ENCODE measurements around the gene CHST7.

The CHST7 gene

DNA sequence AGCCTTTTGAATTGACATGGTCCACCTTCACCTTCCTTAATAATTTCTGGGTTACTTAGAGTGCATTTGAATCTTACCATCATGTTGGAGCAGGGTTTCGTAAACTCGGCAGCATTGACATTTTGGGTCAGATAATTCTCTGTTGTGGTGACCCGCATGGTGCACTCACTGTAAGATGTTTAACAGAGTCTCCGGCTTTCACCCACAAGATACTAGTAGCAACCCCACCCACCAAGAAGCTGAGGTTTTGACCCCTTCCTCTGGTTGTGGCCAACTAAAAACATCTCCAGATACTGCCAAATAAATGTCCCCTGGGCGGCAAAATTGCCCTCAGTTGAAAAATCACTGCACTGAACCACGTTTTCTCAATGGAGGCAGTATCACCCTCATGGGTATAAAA, 62.7 kb downstream of the CHST7 start:
- DNase-seq (ENCODE audit: low read depth) = no peak
- no peak overlapping the region for H3K4me3 ChIP-seq (ENCODE audit: low read depth, low read length)
- TF ChIP-seq POLR2A (IDR thresholded peaks at IDR 0.05; ENCODE audit: extremely low read depth, insufficient read length) (no peak), MYC (IDR thresholded peaks at IDR 0.05; ENCODE audit: low read depth, low read length) (no peak), MAX (IDR thresholded peaks at IDR 0.05; ENCODE audit: low read depth, low read length) (no peak)
- TF ChIP-seq, protein P1, sequence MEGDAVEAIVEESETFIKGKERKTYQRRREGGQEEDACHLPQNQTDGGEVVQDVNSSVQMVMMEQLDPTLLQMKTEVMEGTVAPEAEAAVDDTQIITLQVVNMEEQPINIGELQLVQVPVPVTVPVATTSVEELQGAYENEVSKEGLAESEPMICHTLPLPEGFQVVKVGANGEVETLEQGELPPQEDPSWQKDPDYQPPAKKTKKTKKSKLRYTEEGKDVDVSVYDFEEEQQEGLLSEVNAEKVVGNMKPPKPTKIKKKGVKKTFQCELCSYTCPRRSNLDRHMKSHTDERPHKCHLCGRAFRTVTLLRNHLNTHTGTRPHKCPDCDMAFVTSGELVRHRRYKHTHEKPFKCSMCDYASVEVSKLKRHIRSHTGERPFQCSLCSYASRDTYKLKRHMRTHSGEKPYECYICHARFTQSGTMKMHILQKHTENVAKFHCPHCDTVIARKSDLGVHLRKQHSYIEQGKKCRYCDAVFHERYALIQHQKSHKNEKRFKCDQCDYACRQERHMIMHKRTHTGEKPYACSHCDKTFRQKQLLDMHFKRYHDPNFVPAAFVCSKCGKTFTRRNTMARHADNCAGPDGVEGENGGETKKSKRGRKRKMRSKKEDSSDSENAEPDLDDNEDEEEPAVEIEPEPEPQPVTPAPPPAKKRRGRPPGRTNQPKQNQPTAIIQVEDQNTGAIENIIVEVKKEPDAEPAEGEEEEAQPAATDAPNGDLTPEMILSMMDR (IDR thresholded peaks at IDR 0.05; ENCODE audit: low read depth, low read length) = no peak

DNA sequence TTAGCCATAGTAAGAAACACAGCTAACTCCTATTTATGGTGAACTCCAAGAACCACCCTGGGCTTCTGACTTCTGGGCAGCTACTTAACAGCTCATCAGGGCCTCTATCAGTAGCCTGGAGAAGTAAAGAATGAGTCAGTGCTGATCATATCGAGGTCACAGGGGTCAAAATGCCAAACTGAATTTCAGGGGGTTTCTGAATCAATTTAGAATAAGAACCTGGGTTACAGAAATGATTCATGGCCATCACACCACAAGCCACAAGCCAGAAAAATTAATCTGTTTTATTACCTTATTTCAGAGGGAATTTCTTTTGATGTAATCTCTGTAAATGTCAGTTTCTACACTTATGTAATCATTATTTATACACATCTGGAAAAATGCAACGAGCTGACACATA, 64.4 kb downstream of the CHST7 start:
- DNase-seq (ENCODE audit: low read depth) = peak; percentile 11
- H3K4me3 ChIP-seq (ENCODE audit: low read depth, low read length) = no peak overlapping the region
- TF ChIP-seq, protein P1 (IDR thresholded peaks at IDR 0.05; ENCODE audit: low read depth, low read length) = no peak
- TF ChIP-seq MAX (IDR thresholded peaks at IDR 0.05; ENCODE audit: low read depth, low read length) (no peak), POLR2A (IDR thresholded peaks at IDR 0.05; ENCODE audit: extremely low read depth, insufficient read length) (no peak), MYC (IDR thresholded peaks at IDR 0.05; ENCODE audit: low read depth, low read length) (no peak)

GRCh38 chrX:46642145-46642544, 68.6 kb downstream of the CHST7 start:
- no peak for TF ChIP-seq MYC (IDR thresholded peaks at IDR 0.05; ENCODE audit: low read depth, low read length)
- TF ChIP-seq, protein P1 (IDR thresholded peaks at IDR 0.05; ENCODE audit: low read depth, low read length) = no peak
- TF ChIP-seq MAX (IDR thresholded peaks at IDR 0.05; ENCODE audit: low read depth, low read length) = no peak
- TF ChIP-seq POLR2A (IDR thresholded peaks at IDR 0.05; ENCODE audit: extremely low read depth, insufficient read length) = no peak
- peak; percentile 42 for DNase-seq (ENCODE audit: low read depth)
- H3K4me3 ChIP-seq (ENCODE audit: low read depth, low read length) = no peak overlapping the region

DNA sequence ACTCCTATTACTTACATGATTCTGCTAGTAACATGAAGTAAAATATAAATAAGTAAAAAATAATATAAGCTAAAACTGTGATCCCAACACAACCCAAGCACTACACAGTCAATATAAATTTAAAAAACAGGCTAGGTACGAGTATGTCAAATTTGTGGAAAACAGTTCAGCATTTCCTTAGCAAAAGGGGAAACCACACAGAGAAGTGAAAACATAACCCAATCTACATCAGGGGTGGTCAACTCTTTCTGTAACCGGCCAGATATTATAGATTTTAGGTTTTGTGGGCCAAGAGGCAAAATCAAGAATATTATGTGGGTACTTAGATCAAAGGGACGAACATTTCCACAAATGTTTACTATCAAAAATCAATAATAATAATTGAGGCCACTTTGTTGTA, 70.1 kb downstream of the CHST7 start:
- no peak for DNase-seq (ENCODE audit: low read depth)
- H3K4me3 ChIP-seq (ENCODE audit: low read depth, low read length) = no peak overlapping the region
- TF ChIP-seq MAX (IDR thresholded peaks at IDR 0.05; ENCODE audit: low read depth, low read length) (no peak), POLR2A (IDR thresholded peaks at IDR 0.05; ENCODE audit: extremely low read depth, insufficient read length) (no peak), MYC (IDR thresholded peaks at IDR 0.05; ENCODE audit: low read depth, low read length) (no peak)
- TF ChIP-seq, protein P1 (IDR thresholded peaks at IDR 0.05; ENCODE audit: low read depth, low read length) = no peak

GRCh38 chrX:46645614-46646013, 72.0 kb downstream of the CHST7 start:
- no peak for DNase-seq (ENCODE audit: low read depth)
- TF ChIP-seq MAX (IDR thresholded peaks at IDR 0.05; ENCODE audit: low read depth, low read length) (no peak), MYC (IDR thresholded peaks at IDR 0.05; ENCODE audit: low read depth, low read length) (no peak), POLR2A (IDR thresholded peaks at IDR 0.05; ENCODE audit: extremely low read depth, insufficient read length) (no peak)
- TF ChIP-seq, protein P1 (IDR thresholded peaks at IDR 0.05; ENCODE audit: low read depth, low read length) = no peak
- no peak overlapping the region for H3K4me3 ChIP-seq (ENCODE audit: low read depth, low read length)

DNA sequence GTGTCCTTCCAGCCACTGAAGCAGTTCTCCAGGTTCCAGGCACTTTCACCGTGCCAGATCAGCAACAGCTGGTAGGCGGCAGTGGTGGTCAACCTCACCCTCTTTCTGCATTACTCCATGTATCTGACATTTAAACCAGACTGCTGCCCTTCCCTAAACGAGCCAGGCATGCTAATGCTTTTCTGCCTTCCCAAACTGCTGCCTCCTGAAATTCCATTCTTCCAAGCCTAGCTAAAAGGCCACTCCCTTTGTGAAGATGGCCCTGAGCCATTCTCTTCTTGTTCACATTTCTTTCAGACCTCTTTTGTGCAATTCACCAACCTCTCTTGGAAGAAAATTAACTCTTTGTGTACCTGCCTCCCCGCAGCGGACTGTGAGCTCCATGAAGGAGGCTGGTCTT, 73.7 kb downstream of the CHST7 start:
- TF ChIP-seq POLR2A (IDR thresholded peaks at IDR 0.05; ENCODE audit: extremely low read depth, insufficient read length) (no peak), MYC (IDR thresholded peaks at IDR 0.05; ENCODE audit: low read depth, low read length) (no peak), MAX (IDR thresholded peaks at IDR 0.05; ENCODE audit: low read depth, low read length) (no peak)
- TF ChIP-seq, protein P1 (IDR thresholded peaks at IDR 0.05; ENCODE audit: low read depth, low read length) = no peak
- H3K4me3 ChIP-seq (ENCODE audit: low read depth, low read length) = no peak overlapping the region
- no peak for DNase-seq (ENCODE audit: low read depth)
